Natural killer cell (primary cell): ENCODE measurements around the gene USP35. TPM values are rescaled to one million over a fixed set of nuclear protein-coding genes. Genes with fewer than 3 reads are reported as not detected.

Source experiments
- ATAC-seq, 3 donors: fragments of 150-1000 bp in 2 of 3; fragments of 200-7000 bp in 1 of 3; cut with Tn5 transposase; 1 replicate in 1 of 3; 2 replicates in 2 of 3; pipeline ENCODE4 v1.10.0; 2021; ENCODE audit warnings: mild to moderate bottlenecking in 2 of 3, moderate library complexity in 2 of 3
- DNase-seq, 2 donors: peaks; one replicate each; pipeline versions ENCODE4 v3.0.0 to v3.0.0-alpha.2; 2013 to 2021; ENCODE audit warnings: mixed read lengths in 1 of 2
- H3K27ac ChIP-seq: one replicate; pipeline ENCODE4 v1.5.1; 2013; ENCODE audit warnings: mild to moderate bottlenecking, low read length
- H3K27me3 ChIP-seq: one replicate; pipeline ENCODE4 v1.6.1; 2013; ENCODE audit warnings: low read length; ENCODE audit not compliant: control insufficient read depth, insufficient read depth
- H3K36me3 ChIP-seq: one replicate; pipeline ENCODE4 v1.6.1; 2013; ENCODE audit warnings: low read length; ENCODE audit not compliant: control insufficient read depth, insufficient read depth
- H3K4me1 ChIP-seq: one replicate; pipeline ENCODE4 v1.6.1; 2013; ENCODE audit warnings: low read length; ENCODE audit not compliant: control insufficient read depth, insufficient read depth
- H3K4me3 ChIP-seq: one replicate; pipeline ENCODE4 v1.5.1; 2013; ENCODE audit warnings: low read length
- H3K9me3 ChIP-seq: one replicate; pipeline ENCODE4 v1.6.1; 2013; ENCODE audit warnings: low read length; ENCODE audit not compliant: control insufficient read depth, insufficient read depth
- H3K27ac Mint-ChIP-seq, 2 donors: one replicate each; pipeline ENCODE4 v1.8.0; 2022; ENCODE audit warnings: mild to moderate bottlenecking in 2 of 2, mixed read lengths in 2 of 2, moderate library complexity in 1 of 2
- H3K27me3 Mint-ChIP-seq, 2 donors: one replicate each; pipeline ENCODE4 v1.8.0; 2022; ENCODE audit warnings: low read depth in 2 of 2, mixed read lengths in 2 of 2
- H3K36me3 Mint-ChIP-seq: one replicate; pipeline ENCODE4 v1.8.0; 2022; ENCODE audit warnings: mixed read lengths
- H3K4me1 Mint-ChIP-seq, 2 donors: one replicate each; pipeline ENCODE4 v1.8.0; 2022; ENCODE audit warnings: mixed read lengths in 2 of 2
- H3K4me3 Mint-ChIP-seq: one replicate; pipeline ENCODE4 v1.8.0; 2022; ENCODE audit warnings: mild to moderate bottlenecking, moderate library complexity, mixed read lengths
- H3K9me3 Mint-ChIP-seq, 2 donors: one replicate each; pipeline ENCODE4 v1.8.0; 2022; ENCODE audit warnings: mixed read lengths in 2 of 2
- CTCF ChIP-seq: fragments of 200-600 bp; IDR thresholded peaks from one replicate; pipeline ENCODE4 v1.8.0; 2022; ENCODE audit warnings: antibody characterized with exemption
- WGBS: methylation state at CpG from one replicate; pipeline ENCODE4 v1.1.7; 2013; ENCODE audit warnings: missing lambda C conversion rate; ENCODE audit not compliant: insufficient coverage; 5-methylcytosine and 5-hydroxymethylcytosine counted together
- intact Hi-C: fragments of 100-400 bp; cut with micrococcal nuclease; formaldehyde crosslinking; loops from one replicate; pipeline ENCODE4 v1.14.2; 2022
- total RNA-seq, 4 donors: library from RNA; stranded (reverse); fragments of 120-200 nt in 1 of 4; gene quantifications; one replicate each; pipeline versions ENCODE4 v1.2.3 to v1.2.4, GENCODE V29; 2013 to 2022

Gene USP35
- total RNA-seq, 3 donors from 2014 or later (not counting 1 experiment from before 2014, with no cell fraction given): 6.1 to 8.5 (median 8.1) TPM

DNA sequence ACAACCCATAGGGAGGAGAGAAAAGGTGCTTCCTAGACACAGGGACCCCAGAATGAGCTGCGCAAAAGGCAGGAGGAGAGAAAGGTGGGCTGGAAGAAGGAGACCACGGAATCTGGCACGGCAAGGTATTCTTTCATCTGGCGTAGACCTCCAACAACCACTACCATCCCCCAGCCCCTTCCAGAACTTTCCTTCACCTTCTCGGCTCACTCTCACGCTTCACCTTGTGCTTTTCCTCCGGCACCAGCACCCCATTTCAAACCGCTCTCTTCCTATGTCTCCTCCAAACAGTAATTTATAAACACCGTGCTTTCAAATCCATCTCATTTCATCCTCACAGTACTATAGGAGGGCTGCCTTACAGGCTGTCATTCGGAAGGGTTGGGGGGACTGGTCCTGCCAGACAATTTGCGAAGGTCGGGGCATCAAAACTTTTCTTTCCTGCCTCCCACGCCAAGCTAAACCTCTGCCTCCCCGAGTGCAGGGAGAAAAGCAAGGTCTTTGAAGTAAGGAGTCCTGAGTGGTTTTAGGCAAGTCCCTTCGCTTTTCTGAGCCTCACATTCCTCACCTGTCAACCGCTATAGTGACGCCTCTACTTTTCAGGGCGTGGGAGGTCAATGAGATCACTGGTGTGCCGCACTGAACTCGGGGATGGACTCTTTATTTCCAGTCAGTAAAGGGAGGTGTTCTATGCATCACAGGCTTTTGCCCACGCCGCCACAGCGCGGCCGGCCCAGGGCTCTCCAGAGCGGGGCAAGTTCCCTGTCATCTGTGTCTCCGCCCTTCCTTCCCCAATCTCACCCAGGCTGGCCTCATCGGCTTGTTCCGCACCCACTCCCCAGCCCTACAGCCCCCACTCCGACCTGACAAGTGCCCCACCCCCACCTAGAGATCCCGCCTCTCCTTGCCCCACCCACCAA lies 1.1 kb upstream of the USP35 start:
- 27% methylated on average over 27 of the region's 31 CpGs for WGBS
- peak overlapping the region; percentile 87 to 93 for H3K27ac Mint-ChIP-seq
- intact Hi-C loops: loop anchor here (1.0 to 2.0 kb wide), 2 partner anchors 15 to 48 kb away; partner anchors contain the start of gene ALG8
- peak overlapping the region; percentile 97 for H3K4me3 ChIP-seq
- H3K9me3 ChIP-seq: no peaks in the 10 kb centered on the region
- TF ChIP-seq CTCF: no peak
- ATAC-seq (peak; percentile 37 to 56 (median 46)), DNase-seq (peak; percentile 49 to 83)
- no peaks in the 10 kb centered on the region for H3K36me3 Mint-ChIP-seq
- no peaks in the 10 kb centered on the region for H3K36me3 ChIP-seq
- peak overlapping the region; percentile 99 for H3K4me3 Mint-ChIP-seq
- H3K27me3 Mint-ChIP-seq: no peaks in the 10 kb centered on the region
- no peaks in the 10 kb centered on the region for H3K9me3 Mint-ChIP-seq
- peaks cover 29 to 50% of the 10 kb centered on the region in 2 donors for H3K4me1 Mint-ChIP-seq
- peaks cover 23% of the 10 kb centered on the region for H3K4me1 ChIP-seq
- no peaks in the 10 kb centered on the region for H3K27me3 ChIP-seq
- H3K27ac ChIP-seq: peak overlapping the region; percentile 71

- H3K4me3 ChIP-seq: peak overlapping the region; percentile 97
- H3K27me3 ChIP-seq: no peaks in the 10 kb centered on the region
- Mint-ChIP-seq H3K4me3 (peak overlapping the region; percentile 99), H3K4me1 (peaks cover 29 to 50% of the 10 kb centered on the region in 2 donors), H3K9me3 (no peaks in the 10 kb centered on the region), H3K36me3 (no peaks in the 10 kb centered on the region), H3K27me3 (no peaks in the 10 kb centered on the region), H3K27ac (peak overlapping the region in 1 of 2 donors; percentile 93)
- no peaks in the 10 kb centered on the region for H3K36me3 ChIP-seq
- intact Hi-C loops: loop anchor here (2.0 kb wide), 1 partner anchor 14 kb away; no protein-coding TSS in a partner anchor
- no peak overlapping the region for H3K27ac ChIP-seq
- H3K9me3 ChIP-seq: no peaks in the 10 kb centered on the region
- DNase-seq (peak in 1 of 2 donors; percentile 28), ATAC-seq (no peak)
- H3K4me1 ChIP-seq: peaks cover 23% of the 10 kb centered on the region
- no peak for TF ChIP-seq CTCF
- 49% methylated on average over 16 of the region's 18 CpGs for WGBS
Observed at GRCh38 chr11:78189174-78189724, 530 bp downstream of the USP35 start.

- no peaks in the 10 kb centered on the region for H3K27me3 ChIP-seq
- intact Hi-C loops: loop anchor here (2.0 kb wide), 1 partner anchor 13 kb away; no protein-coding TSS in a partner anchor
- peaks cover 23% of the 10 kb centered on the region for H3K4me1 ChIP-seq
- Mint-ChIP-seq H3K36me3 (no peaks in the 10 kb centered on the region), H3K27ac (peak overlapping the region in 1 of 2 donors; percentile 93), H3K9me3 (no peaks in the 10 kb centered on the region), H3K4me3 (peak overlapping the region; percentile 99), H3K4me1 (peaks cover 29 to 50% of the 10 kb centered on the region in 2 donors), H3K27me3 (no peaks in the 10 kb centered on the region)
- ATAC-seq (no peak), DNase-seq (peak in 1 of 2 donors; percentile 24)
- H3K27ac ChIP-seq: no peak overlapping the region
- TF ChIP-seq CTCF: no peak
- no peaks in the 10 kb centered on the region for H3K36me3 ChIP-seq
- WGBS: 65% methylated on average over 3 of the region's 3 CpGs
- no peak overlapping the region for H3K4me3 ChIP-seq
- no peaks in the 10 kb centered on the region for H3K9me3 ChIP-seq
Observed at GRCh38 chr11:78189851-78190250, 1.1 kb downstream of the USP35 start.
